SK-N-SH (cell line): ENCODE data around the gene KRABD2.
A peak's percentile ranks its signal among the peaks of the same experiment; 100 is the strongest.

Source experiments
- CTCF ChIA-PET: fragments of 300-600, 350-600 bp; formaldehyde crosslinking; extraction: SDS; loops from one replicate; lab custom pipeline; 2021; lab: Yijun Ruan, JAX
- POLR2A ChIA-PET: fragments of 350-600 bp; sonication (Branson Sonifier 250); formaldehyde crosslinking; extraction: SDS; loops from one replicate; lab custom pipeline; 2020; ENCODE audit warnings: antibody characterized with exemption, inconsistent platforms; lab: Yijun Ruan, JAX
- DNase-seq: peaks from one replicate; pipeline ENCODE4 v3.0.0; 2012
- H2AFZ ChIP-seq: fragments of 200-600 bp; sonication (generic); 2 replicates; pipeline ENCODE4 v1.8.1; 2016; ENCODE audit warnings: antibody characterized with exemption, mild to moderate bottlenecking, low read depth
- H3F3A ChIP-seq: fragments of 200-600 bp; sonication (generic); replicated peaks from 2 replicates; pipeline ENCODE3; 2016; ENCODE audit warnings: antibody characterized with exemption, mild to moderate bottlenecking; ENCODE audit not compliant: insufficient read depth
- H3K27ac ChIP-seq, 2 experiments: fragments of 200-500 bp in 1 of 2; fragments of 200-600 bp in 1 of 2; sonication (Bioruptor generic) in 1 of 2; sonication (generic), shearing (Covaris generic) in 1 of 2; 2 replicates each; pipeline versions ENCODE4 v1.5.1 to v1.6.1; 2014 to 2016; ENCODE audit warnings: low read depth in 2 of 2, inconsistent platforms in 1 of 2, low read length in 1 of 2, mild to moderate bottlenecking in 1 of 2, mixed read lengths in 1 of 2
- H3K27me3 ChIP-seq: fragments of 200-600 bp; sonication (generic), shearing (Covaris generic); 2 replicates; pipeline ENCODE4 v1.6.1; 2016; ENCODE audit warnings: mixed run types; ENCODE audit not compliant: insufficient read depth
- H3K36me3 ChIP-seq, 2 experiments: fragments of 200-500 bp in 1 of 2; fragments of 200-600 bp in 1 of 2; sonication (Bioruptor generic) in 1 of 2; sonication (generic) in 1 of 2; replicated peaks in 1 of 2; 2 replicates each; pipeline versions ENCODE3 to v1.5.1; 2014 to 2016; ENCODE audit warnings: low read length in 1 of 2, mild to moderate bottlenecking in 1 of 2; ENCODE audit not compliant: insufficient read depth in 2 of 2, control insufficient read depth in 1 of 2
- H3K4me1 ChIP-seq, 2 experiments: fragments of 200-500 bp in 1 of 2; fragments of 200-600 bp in 1 of 2; sonication (Bioruptor generic) in 1 of 2; sonication (generic), shearing (Covaris generic) in 1 of 2; 2 replicates each; pipeline versions ENCODE4 v1.5.1 to v1.6.1; 2014 to 2016; ENCODE audit warnings: low read depth in 1 of 2, low read length in 1 of 2, mixed run types in 1 of 2; ENCODE audit not compliant: insufficient read depth in 2 of 2, control insufficient read depth in 1 of 2
- H3K4me2 ChIP-seq: fragments of 200-600 bp; sonication (generic), shearing (Covaris generic); 2 replicates; pipeline ENCODE4 v1.6.1; 2017; ENCODE audit warnings: mixed run types
- H3K4me3 ChIP-seq, 2 experiments: fragments of 200-500 bp in 1 of 2; fragments of 200-600 bp in 1 of 2; sonication (Bioruptor generic) in 1 of 2; sonication (generic), shearing (Covaris generic) in 1 of 2; 2 replicates each; pipeline versions ENCODE4 v1.5.1 to v1.8.1; 2014 to 2016; ENCODE audit warnings: low read depth in 2 of 2, inconsistent platforms in 1 of 2, low read length in 1 of 2, mild to moderate bottlenecking in 1 of 2, mixed read lengths in 1 of 2, moderate library complexity in 1 of 2
- H3K79me2 ChIP-seq: fragments of 200-600 bp; sonication (generic); 2 replicates; pipeline ENCODE4 v1.8.1; 2017; ENCODE audit warnings: mild to moderate bottlenecking; ENCODE audit not compliant: insufficient read depth
- H3K9ac ChIP-seq: fragments of 200-600 bp; sonication (generic); 2 replicates; pipeline ENCODE4 v1.6.1; 2017; ENCODE audit warnings: mixed run types
- H3K9me2 ChIP-seq: fragments of 200-600 bp; sonication (generic); 2 replicates; pipeline ENCODE4 v1.6.1; 2017; ENCODE audit warnings: mixed run types
- H3K9me3 ChIP-seq: fragments of 200-600 bp; sonication (generic); 2 replicates; pipeline ENCODE4 v1.6.1; 2017; ENCODE audit warnings: mixed run types, mild to moderate bottlenecking, moderate library complexity
- H4K20me1 ChIP-seq: fragments of 200-600 bp; sonication (generic); 2 replicates; pipeline ENCODE4 v1.6.1; 2017; ENCODE audit warnings: mild to moderate bottlenecking, mixed run types; ENCODE audit not compliant: insufficient read depth
- CHD2 ChIP-seq: fragments of 150-350 bp; IDR thresholded peaks from 2 replicates; pipeline ENCODE4 v1.6.1; 2018; ENCODE audit warnings: low read length; ENCODE audit not compliant: partially characterized antibody
- ELF1 ChIP-seq: IDR thresholded peaks from 2 replicates; pipeline ENCODE4 v1.4.0; 2012
- EP300 ChIP-seq, 2 experiments: IDR thresholded peaks; 2 replicates each; pipeline versions ENCODE4 v1.4.0 to v1.6.1; 2012; ENCODE audit warnings: borderline replicate concordance in 1 of 2, low read depth in 1 of 2, low read length in 1 of 2
- FOSL2 ChIP-seq: IDR thresholded peaks from 2 replicates; pipeline ENCODE4 v1.4.0; 2012; ENCODE audit warnings: low read depth, mild to moderate bottlenecking, moderate library complexity, borderline replicate concordance
- FOXJ3 ChIP-seq: sonication (generic); formaldehyde crosslinking; IDR thresholded peaks from 2 replicates; pipeline ENCODE4 v1.5.1; 2020; ENCODE audit warnings: mild to moderate bottlenecking, missing genetic modification reagents
- FOXM1 ChIP-seq: IDR thresholded peaks from 2 replicates; pipeline ENCODE4 v1.4.0; 2012; ENCODE audit warnings: low read depth, mild to moderate bottlenecking
- GABPA ChIP-seq: IDR thresholded peaks from 2 replicates; pipeline ENCODE4 v1.4.0; 2012; ENCODE audit warnings: low read depth, mild to moderate bottlenecking
- GATA2 ChIP-seq: sonication (generic); formaldehyde crosslinking; IDR thresholded peaks from 2 replicates; pipeline ENCODE4 v1.5.0; 2020; ENCODE audit warnings: mild to moderate bottlenecking, missing genetic modification reagents
- JUND ChIP-seq: IDR thresholded peaks from 2 replicates; pipeline ENCODE4 v1.4.0; 2012
- MEF2A ChIP-seq: IDR thresholded peaks from 2 replicates; pipeline ENCODE4 v1.4.0; 2012; ENCODE audit warnings: low read depth, borderline replicate concordance
- MXI1 ChIP-seq: IDR thresholded peaks from 2 replicates; pipeline ENCODE4 v1.6.1; 2012; ENCODE audit warnings: mild to moderate bottlenecking, low read depth, low read length, improper control_type of control experiment
- NFIC ChIP-seq: IDR thresholded peaks from 2 replicates; pipeline ENCODE4 v1.4.0; 2012; ENCODE audit warnings: borderline replicate concordance
- NRF1 ChIP-seq: IDR thresholded peaks from 2 replicates; pipeline ENCODE4 v1.6.1; 2012; ENCODE audit warnings: low read depth, mild to moderate bottlenecking, low read length
- POLR2AphosphoS5 ChIP-seq: IDR thresholded peaks from 2 replicates; pipeline ENCODE4 v1.6.1; 2012; ENCODE audit warnings: low read depth, low read length
- SIN3A ChIP-seq: IDR thresholded peaks from 2 replicates; pipeline ENCODE4 v1.6.1; 2012; ENCODE audit warnings: low read depth, mild to moderate bottlenecking, low read length, moderate library complexity, borderline replicate concordance
- SMC3 ChIP-seq: IDR thresholded peaks from 2 replicates; pipeline ENCODE4 v1.6.1; 2012; ENCODE audit warnings: low read depth, low read length, improper control_type of control experiment
- TAF1 ChIP-seq: IDR thresholded peaks from 2 replicates; pipeline ENCODE4 v1.6.1; 2012; ENCODE audit warnings: low read depth, mild to moderate bottlenecking, low read length, moderate library complexity, borderline replicate concordance
- TCF12 ChIP-seq: IDR thresholded peaks from 2 replicates; pipeline ENCODE4 v1.4.0; 2012
- TEAD4 ChIP-seq: IDR thresholded peaks from 2 replicates; pipeline ENCODE4 v1.4.0; 2012; ENCODE audit warnings: mild to moderate bottlenecking, borderline replicate concordance; ENCODE audit not compliant: insufficient read depth
- YY1 ChIP-seq: IDR thresholded peaks from 2 replicates; pipeline ENCODE4 v1.4.0; 2012; ENCODE audit warnings: low read depth, mild to moderate bottlenecking
- WGBS: methylation state at CpG from one replicate; pipeline ENCODE4 v1.1.6; 2017; ENCODE audit warnings: low lambda C conversion rate; 5-methylcytosine and 5-hydroxymethylcytosine counted together
- TF ChIP-seq, protein P1 (sequence below): IDR thresholded peaks from 2 replicates; pipeline ENCODE4 v1.6.1; 2012; ENCODE audit warnings: mild to moderate bottlenecking, low read depth, low read length, moderate library complexity
- TF ChIP-seq, protein P2 (sequence below): IDR thresholded peaks from 2 replicates; pipeline ENCODE4 v1.4.0; 2012; ENCODE audit warnings: low read depth, borderline replicate concordance
- TF ChIP-seq, protein P3 (sequence below): IDR thresholded peaks from 2 replicates; pipeline ENCODE4; 2012
- TF ChIP-seq, protein P4 (sequence below): IDR thresholded peaks from 2 replicates; pipeline ENCODE4 v1.4.0; 2012; ENCODE audit warnings: low read depth
- TF ChIP-seq, protein P5 (sequence below): fragments of 150-350 bp; IDR thresholded peaks from 2 replicates; pipeline ENCODE4 v1.6.1; 2017; ENCODE audit warnings: antibody characterized with exemption, low read length, low read depth, borderline replicate concordance
- TF ChIP-seq, protein P6 (sequence below): fragments of 200-600 bp; sonication (generic); IDR thresholded peaks from 2 replicates; pipeline ENCODE4 v1.6.1; 2017; ENCODE audit warnings: antibody characterized with exemption, mild to moderate bottlenecking, moderate library complexity

KRABD2 gene

DNA sequence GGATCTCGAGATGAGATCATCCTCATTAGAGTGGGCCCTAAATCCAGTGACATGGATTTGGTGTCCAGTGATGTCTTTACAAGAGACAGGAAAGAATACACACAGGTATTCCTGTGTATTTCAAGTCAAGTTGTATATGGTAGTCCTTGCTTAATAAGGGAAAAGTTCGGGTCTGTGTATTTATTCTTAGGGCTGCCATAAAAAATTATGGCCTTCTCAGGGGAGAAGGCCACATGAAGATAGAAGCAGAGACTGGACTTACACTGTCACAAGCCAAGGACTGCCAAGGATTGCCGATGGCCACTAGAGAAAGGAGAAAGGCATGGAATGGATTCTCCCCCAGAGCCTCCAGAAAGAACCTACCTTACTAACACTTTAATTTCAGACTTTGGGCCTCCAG lies 8.3 kb downstream of the KRABD2 start (continued):
- TF ChIP-seq, protein P1, sequence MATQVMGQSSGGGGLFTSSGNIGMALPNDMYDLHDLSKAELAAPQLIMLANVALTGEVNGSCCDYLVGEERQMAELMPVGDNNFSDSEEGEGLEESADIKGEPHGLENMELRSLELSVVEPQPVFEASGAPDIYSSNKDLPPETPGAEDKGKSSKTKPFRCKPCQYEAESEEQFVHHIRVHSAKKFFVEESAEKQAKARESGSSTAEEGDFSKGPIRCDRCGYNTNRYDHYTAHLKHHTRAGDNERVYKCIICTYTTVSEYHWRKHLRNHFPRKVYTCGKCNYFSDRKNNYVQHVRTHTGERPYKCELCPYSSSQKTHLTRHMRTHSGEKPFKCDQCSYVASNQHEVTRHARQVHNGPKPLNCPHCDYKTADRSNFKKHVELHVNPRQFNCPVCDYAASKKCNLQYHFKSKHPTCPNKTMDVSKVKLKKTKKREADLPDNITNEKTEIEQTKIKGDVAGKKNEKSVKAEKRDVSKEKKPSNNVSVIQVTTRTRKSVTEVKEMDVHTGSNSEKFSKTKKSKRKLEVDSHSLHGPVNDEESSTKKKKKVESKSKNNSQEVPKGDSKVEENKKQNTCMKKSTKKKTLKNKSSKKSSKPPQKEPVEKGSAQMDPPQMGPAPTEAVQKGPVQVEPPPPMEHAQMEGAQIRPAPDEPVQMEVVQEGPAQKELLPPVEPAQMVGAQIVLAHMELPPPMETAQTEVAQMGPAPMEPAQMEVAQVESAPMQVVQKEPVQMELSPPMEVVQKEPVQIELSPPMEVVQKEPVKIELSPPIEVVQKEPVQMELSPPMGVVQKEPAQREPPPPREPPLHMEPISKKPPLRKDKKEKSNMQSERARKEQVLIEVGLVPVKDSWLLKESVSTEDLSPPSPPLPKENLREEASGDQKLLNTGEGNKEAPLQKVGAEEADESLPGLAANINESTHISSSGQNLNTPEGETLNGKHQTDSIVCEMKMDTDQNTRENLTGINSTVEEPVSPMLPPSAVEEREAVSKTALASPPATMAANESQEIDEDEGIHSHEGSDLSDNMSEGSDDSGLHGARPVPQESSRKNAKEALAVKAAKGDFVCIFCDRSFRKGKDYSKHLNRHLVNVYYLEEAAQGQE = no peak

DNA sequence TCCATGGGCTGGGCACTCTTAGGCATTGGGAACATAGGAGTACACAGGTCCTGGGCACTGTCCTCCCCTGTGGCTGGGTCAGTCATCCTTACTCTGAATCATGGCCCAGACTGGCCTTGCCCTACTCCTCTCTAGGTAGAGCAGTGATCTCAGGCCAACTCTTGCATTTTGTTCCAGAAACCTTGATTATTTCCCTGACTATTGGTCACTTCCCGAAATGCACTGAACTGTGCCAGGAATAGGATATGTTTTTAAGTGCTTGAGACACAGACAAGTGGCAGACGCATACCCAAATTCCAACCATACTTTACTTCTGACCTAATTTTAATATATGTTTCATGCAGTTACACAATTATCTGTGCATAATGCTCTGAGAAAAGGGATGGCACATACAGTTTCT lies 10.3 kb downstream of the KRABD2 start:
- Histone ChIP-seq H3K27me3 (no peaks in the 10 kb centered on the region), H3K9ac (no peak overlapping the region), H3K9me3 (no peaks in the 10 kb centered on the region), H3F3A (peaks cover 14% of the 10 kb centered on the region), H3K79me2 (no peaks in the 10 kb centered on the region), H3K9me2 (no peaks in the 10 kb centered on the region), H4K20me1 (no peaks in the 10 kb centered on the region), H3K4me1 (peaks cover 0 to 5% of the 10 kb centered on the region in 2 experiments; a peak in 2 of 4 replicates), H3K4me2 (peak overlapping the region; percentile 40; the same call in 1 of the 2 replicates), H3K27ac (peak overlapping the region; percentile 40 to 57; a peak in 3 of 4 replicates), H3K36me3 (peaks cover 18 to 23% of the 10 kb centered on the region in 2 experiments), H2AFZ (no peak overlapping the region), H3K4me3 (no peak overlapping the region)
- ChIA-PET CTCF (no interaction called here), POLR2A (no interaction called here)
- DNase-seq = no peak
- 16% methylated on average over 2 of the region's 2 CpGs for WGBS
- TF ChIP-seq POLR2AphosphoS5 (peak; percentile 56; the same call in 1 of the 2 replicates), EP300 (IDR thresholded peaks at IDR 0.05; ENCODE audit: borderline replicate concordance in 1 of 2, low read depth in 1 of 2, low read length in 1 of 2) (peak in 1 of 2 experiments; percentile 44; a peak in 1 of 4 replicates), TAF1 (no peak), SIN3A (no peak), FOXJ3 (CRISPR knock-in tag) (no peak), NFIC (peak; percentile 64; the same call in 1 of the 2 replicates), CHD2 (no peak), FOXM1 (no peak), ELF1 (no peak), NRF1 (no peak), TCF12 (peak; percentile 72), FOSL2 (0 out of 2 replicates have a peak, but pooled peaks have one; percentile 2), MXI1 (no peak), GABPA (no peak), JUND (no peak; the same call in 1 of the 2 replicates), MEF2A (no peak), TEAD4 (peak; percentile 50; the same call in 1 of the 2 replicates), GATA2 (CRISPR knock-in tag) (no peak), YY1 (no peak), SMC3 (no peak)
- TF ChIP-seq, protein P2, sequence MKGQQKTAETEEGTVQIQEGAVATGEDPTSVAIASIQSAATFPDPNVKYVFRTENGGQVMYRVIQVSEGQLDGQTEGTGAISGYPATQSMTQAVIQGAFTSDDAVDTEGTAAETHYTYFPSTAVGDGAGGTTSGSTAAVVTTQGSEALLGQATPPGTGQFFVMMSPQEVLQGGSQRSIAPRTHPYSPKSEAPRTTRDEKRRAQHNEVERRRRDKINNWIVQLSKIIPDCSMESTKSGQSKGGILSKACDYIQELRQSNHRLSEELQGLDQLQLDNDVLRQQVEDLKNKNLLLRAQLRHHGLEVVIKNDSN = no peak
- TF ChIP-seq, protein P3, sequence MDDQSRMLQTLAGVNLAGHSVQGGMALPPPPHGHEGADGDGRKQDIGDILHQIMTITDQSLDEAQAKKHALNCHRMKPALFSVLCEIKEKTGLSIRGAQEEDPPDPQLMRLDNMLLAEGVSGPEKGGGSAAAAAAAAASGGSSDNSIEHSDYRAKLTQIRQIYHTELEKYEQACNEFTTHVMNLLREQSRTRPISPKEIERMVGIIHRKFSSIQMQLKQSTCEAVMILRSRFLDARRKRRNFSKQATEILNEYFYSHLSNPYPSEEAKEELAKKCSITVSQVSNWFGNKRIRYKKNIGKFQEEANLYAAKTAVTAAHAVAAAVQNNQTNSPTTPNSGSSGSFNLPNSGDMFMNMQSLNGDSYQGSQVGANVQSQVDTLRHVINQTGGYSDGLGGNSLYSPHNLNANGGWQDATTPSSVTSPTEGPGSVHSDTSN = peak; percentile 58
- TF ChIP-seq, protein P4, sequence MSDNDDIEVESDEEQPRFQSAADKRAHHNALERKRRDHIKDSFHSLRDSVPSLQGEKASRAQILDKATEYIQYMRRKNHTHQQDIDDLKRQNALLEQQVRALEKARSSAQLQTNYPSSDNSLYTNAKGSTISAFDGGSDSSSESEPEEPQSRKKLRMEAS = no peak
- TF ChIP-seq, protein P5, sequence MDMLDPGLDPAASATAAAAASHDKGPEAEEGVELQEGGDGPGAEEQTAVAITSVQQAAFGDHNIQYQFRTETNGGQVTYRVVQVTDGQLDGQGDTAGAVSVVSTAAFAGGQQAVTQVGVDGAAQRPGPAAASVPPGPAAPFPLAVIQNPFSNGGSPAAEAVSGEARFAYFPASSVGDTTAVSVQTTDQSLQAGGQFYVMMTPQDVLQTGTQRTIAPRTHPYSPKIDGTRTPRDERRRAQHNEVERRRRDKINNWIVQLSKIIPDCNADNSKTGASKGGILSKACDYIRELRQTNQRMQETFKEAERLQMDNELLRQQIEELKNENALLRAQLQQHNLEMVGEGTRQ = no peak
- TF ChIP-seq, protein P6, sequence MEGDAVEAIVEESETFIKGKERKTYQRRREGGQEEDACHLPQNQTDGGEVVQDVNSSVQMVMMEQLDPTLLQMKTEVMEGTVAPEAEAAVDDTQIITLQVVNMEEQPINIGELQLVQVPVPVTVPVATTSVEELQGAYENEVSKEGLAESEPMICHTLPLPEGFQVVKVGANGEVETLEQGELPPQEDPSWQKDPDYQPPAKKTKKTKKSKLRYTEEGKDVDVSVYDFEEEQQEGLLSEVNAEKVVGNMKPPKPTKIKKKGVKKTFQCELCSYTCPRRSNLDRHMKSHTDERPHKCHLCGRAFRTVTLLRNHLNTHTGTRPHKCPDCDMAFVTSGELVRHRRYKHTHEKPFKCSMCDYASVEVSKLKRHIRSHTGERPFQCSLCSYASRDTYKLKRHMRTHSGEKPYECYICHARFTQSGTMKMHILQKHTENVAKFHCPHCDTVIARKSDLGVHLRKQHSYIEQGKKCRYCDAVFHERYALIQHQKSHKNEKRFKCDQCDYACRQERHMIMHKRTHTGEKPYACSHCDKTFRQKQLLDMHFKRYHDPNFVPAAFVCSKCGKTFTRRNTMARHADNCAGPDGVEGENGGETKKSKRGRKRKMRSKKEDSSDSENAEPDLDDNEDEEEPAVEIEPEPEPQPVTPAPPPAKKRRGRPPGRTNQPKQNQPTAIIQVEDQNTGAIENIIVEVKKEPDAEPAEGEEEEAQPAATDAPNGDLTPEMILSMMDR = no peak
